ENCODE results near the gene UBQLN4.

UBQLN4 gene

DNA sequence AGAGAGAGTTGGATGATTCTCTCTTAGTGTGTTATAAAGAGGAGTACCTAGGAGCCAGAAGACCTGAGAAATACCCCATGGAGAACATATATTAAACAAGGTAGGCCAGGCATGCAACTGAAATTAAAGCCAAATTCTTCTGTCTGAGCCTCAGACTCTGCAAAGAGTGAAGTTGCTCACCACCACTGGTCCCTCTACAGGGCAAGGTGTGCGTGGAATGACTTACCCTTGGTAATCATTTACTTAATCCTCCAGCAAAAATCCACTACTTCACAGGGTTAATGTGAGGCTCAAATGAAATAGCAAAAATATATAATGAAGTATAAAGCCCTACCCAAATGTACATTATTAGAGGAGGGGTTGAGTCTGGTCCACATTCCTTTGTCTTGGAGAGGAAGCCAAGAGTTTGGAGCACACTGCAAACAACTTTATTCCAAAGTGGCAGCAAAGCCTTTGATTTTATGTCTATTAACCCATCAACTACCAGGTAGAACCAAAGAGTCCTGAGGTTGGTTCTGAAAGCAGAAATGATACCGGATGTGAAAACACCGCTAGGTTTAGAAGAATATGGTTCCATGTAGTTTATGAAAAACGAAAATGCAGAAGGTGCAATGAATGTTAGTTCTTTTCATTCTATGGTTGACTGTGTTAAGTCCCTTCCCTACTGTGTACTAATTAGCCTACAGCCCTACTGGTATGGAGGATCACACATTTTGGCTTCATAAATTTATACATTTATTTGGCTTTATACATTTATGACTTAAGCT is 41.4 kb downstream of the UBQLN4 start:
- TF ChIP-seq, protein P1, sequence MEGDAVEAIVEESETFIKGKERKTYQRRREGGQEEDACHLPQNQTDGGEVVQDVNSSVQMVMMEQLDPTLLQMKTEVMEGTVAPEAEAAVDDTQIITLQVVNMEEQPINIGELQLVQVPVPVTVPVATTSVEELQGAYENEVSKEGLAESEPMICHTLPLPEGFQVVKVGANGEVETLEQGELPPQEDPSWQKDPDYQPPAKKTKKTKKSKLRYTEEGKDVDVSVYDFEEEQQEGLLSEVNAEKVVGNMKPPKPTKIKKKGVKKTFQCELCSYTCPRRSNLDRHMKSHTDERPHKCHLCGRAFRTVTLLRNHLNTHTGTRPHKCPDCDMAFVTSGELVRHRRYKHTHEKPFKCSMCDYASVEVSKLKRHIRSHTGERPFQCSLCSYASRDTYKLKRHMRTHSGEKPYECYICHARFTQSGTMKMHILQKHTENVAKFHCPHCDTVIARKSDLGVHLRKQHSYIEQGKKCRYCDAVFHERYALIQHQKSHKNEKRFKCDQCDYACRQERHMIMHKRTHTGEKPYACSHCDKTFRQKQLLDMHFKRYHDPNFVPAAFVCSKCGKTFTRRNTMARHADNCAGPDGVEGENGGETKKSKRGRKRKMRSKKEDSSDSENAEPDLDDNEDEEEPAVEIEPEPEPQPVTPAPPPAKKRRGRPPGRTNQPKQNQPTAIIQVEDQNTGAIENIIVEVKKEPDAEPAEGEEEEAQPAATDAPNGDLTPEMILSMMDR (IDR thresholded peaks at IDR 0.05; ENCODE audit: low read length): peak; percentile 14; the same call in 1 of the 2 replicates
- no peak for TF ChIP-seq EZH2phosphoT487 (IDR thresholded peaks at IDR 0.05; ENCODE audit: low read length)
- no peak overlapping the region for H2AFZ ChIP-seq (ENCODE audit: low read length)
- H3K36me3 ChIP-seq (replicated peaks; ENCODE audit: insufficient read depth, low read length): peaks cover 21% of the 10 kb centered on the region
- H3K27ac ChIP-seq (ENCODE audit: low read length): peak overlapping the region; percentile 73
- H3K79me2 ChIP-seq (ENCODE audit: low read length): peaks cover 52% of the 10 kb centered on the region
- peaks cover 50% of the 10 kb centered on the region for H3F3A ChIP-seq (ENCODE audit: insufficient read depth, low read length)
- no peaks in the 10 kb centered on the region for H4K20me1 ChIP-seq (ENCODE audit: insufficient read depth, low read length)
- H3K27me3 ChIP-seq (replicated peaks; ENCODE audit: insufficient read depth, low read length): no peaks in the 10 kb centered on the region
- no peak overlapping the region for H3K4me3 ChIP-seq (ENCODE audit: low read length)
- peak; percentile 82 for DNase-seq
- peak overlapping the region; percentile 48 for H3K4me2 ChIP-seq (ENCODE audit: low read depth, low read length)
- peaks cover 62% of the 10 kb centered on the region for H3K4me1 ChIP-seq (ENCODE audit: low read length)
- H3K9me2 ChIP-seq (replicated peaks; ENCODE audit: insufficient read depth, low read length): no peaks in the 10 kb centered on the region
- no peak overlapping the region; the same call in 1 of the 2 replicates for H3K9ac ChIP-seq (ENCODE audit: low read length)
- no peaks in the 10 kb centered on the region for H3K9me3 ChIP-seq (replicated peaks; ENCODE audit: insufficient read depth, low read length)

DNA sequence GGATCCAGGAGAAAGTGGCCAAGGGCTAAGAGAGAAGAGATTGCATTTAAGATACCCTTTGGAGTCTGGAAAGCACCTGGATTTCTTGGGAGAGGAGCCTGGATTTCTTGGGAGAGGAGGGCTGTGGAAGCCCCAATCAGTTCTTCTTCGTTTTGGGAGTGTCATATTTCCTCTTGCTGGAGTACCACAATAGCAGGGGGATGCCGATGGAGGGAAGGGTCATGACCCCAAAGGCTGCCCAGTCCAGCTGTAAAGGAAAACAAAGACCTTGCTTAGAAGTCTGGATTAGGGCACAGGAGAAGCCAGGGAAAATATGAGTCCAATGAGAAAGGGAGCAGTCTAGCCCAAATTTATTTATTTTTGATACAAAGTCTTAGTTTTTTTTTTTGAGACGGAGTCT is 44.2 kb downstream of the UBQLN4 start:
- Histone ChIP-seq H3K27me3 (replicated peaks; ENCODE audit: insufficient read depth, low read length) (no peaks in the 10 kb centered on the region), H3K9me2 (replicated peaks; ENCODE audit: insufficient read depth, low read length) (no peaks in the 10 kb centered on the region), H3K9me3 (replicated peaks; ENCODE audit: insufficient read depth, low read length) (no peaks in the 10 kb centered on the region), H3K4me1 (ENCODE audit: low read length) (peaks cover 63% of the 10 kb centered on the region), H3K9ac (ENCODE audit: low read length) (no peak overlapping the region), H4K20me1 (ENCODE audit: insufficient read depth, low read length) (no peaks in the 10 kb centered on the region), H3K4me3 (ENCODE audit: low read length) (no peak overlapping the region), H3K79me2 (ENCODE audit: low read length) (peaks cover 29% of the 10 kb centered on the region), H3F3A (ENCODE audit: insufficient read depth, low read length) (peaks cover 49% of the 10 kb centered on the region), H3K4me2 (ENCODE audit: low read depth, low read length) (peak overlapping the region; percentile 46), H2AFZ (ENCODE audit: low read length) (no peak overlapping the region), H3K36me3 (replicated peaks; ENCODE audit: insufficient read depth, low read length) (peaks cover 13% of the 10 kb centered on the region), H3K27ac (ENCODE audit: low read length) (peak overlapping the region; percentile 39; the same call in 1 of the 2 replicates)
- no peak for TF ChIP-seq EZH2 (optimal IDR thresholded peaks at IDR 0.05; ENCODE audit: low read depth, low read length)
- TF ChIP-seq, protein P1 (IDR thresholded peaks at IDR 0.05; ENCODE audit: low read length): no peak
- TF ChIP-seq EZH2phosphoT487 (IDR thresholded peaks at IDR 0.05; ENCODE audit: low read length): no peak
- no peak for DNase-seq

DNA sequence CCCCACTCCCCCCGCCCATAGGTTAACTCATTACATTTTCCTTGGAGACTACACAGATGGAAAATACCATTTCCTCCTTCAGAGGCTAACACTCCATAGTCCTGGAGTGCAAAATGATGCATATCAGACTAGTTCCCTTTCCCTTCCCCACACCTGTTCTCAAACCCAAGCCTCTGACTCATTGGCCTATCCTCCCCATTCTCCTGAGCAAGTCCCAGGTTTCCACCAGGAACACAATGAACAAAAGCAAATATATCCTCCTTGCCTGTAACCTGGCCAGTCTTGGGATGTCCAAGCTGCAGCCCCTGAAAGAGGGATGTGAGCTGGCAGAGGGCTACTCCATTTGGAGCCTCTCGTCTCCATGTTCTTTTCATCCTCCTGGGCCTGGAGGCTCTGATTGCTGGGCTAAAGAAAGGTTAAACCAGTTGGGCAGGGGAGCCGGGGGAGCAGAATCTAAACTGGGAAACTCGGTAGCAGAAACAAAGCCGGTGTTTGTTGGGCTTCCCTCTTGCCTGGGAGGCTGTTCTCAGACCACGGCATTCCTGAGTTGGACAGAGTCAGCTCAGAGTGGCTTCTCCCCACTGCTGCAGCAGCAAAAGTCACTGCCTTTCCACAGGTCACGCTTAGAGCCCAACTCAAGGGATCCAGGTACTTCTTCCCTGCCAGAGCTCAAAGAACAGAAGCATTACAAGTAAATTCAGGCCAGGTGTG is 46.8 kb downstream of the UBQLN4 start:
- peaks cover 32% of the 10 kb centered on the region for H3F3A ChIP-seq (ENCODE audit: insufficient read depth, low read length)
- no peaks in the 10 kb centered on the region for H3K9me2 ChIP-seq (replicated peaks; ENCODE audit: insufficient read depth, low read length)
- H3K4me2 ChIP-seq (ENCODE audit: low read depth, low read length): no peak overlapping the region
- no peak overlapping the region for H3K4me3 ChIP-seq (ENCODE audit: low read length)
- H3K79me2 ChIP-seq (ENCODE audit: low read length): peaks cover 24% of the 10 kb centered on the region
- no peak overlapping the region for H2AFZ ChIP-seq (ENCODE audit: low read length)
- H3K27ac ChIP-seq (ENCODE audit: low read length): no peak overlapping the region
- no peaks in the 10 kb centered on the region for H4K20me1 ChIP-seq (ENCODE audit: insufficient read depth, low read length)
- DNase-seq: no peak
- no peaks in the 10 kb centered on the region for H3K27me3 ChIP-seq (replicated peaks; ENCODE audit: insufficient read depth, low read length)
- no peak overlapping the region for H3K9ac ChIP-seq (ENCODE audit: low read length)
- TF ChIP-seq, protein P1 (IDR thresholded peaks at IDR 0.05; ENCODE audit: low read length): no peak
- TF ChIP-seq EZH2phosphoT487 (IDR thresholded peaks at IDR 0.05; ENCODE audit: low read length) (no peak), EZH2 (optimal IDR thresholded peaks at IDR 0.05; ENCODE audit: low read depth, low read length) (no peak)
- H3K9me3 ChIP-seq (replicated peaks; ENCODE audit: insufficient read depth, low read length): no peaks in the 10 kb centered on the region
- H3K36me3 ChIP-seq (replicated peaks; ENCODE audit: insufficient read depth, low read length): peaks cover 13% of the 10 kb centered on the region
- H3K4me1 ChIP-seq (ENCODE audit: low read length): peaks cover 49% of the 10 kb centered on the region

Measured in MM.1S (cell line).